GM23338 (cell line): ENCODE measurements around the gene KAZN. TPM values are rescaled to one million over a fixed set of nuclear protein-coding genes. Genes with fewer than 3 reads are reported as not detected.

Experiments
- ATAC-seq: fragments of 200-7000 bp; cut with Tn5 transposase; 3 replicates; pipeline ENCODE4 v1.9.1; 2020
- DNase-seq: peaks from one replicate; pipeline ENCODE4 v3.0.0-alpha.2; 2015; ENCODE audit warnings: low spot score
- H2AFZ ChIP-seq: fragments of 200-600 bp; sonication (generic); 2 replicates; pipeline ENCODE4 v1.8.0; 2016; ENCODE audit warnings: antibody characterized with exemption, mild to moderate bottlenecking, moderate library complexity
- H3F3A ChIP-seq: fragments of 200-600 bp; sonication (generic); replicated peaks from 2 replicates; pipeline ENCODE4 v1.8.0; 2017; ENCODE audit warnings: antibody characterized with exemption, mixed run types, low read depth
- H3K27ac ChIP-seq: fragments of 200-600 bp; sonication (generic); 2 replicates; pipeline ENCODE4 v1.6.1; 2016; ENCODE audit warnings: low read depth
- H3K27me3 ChIP-seq: fragments of 200-600 bp; sonication (generic); 2 replicates; pipeline ENCODE4 v1.8.0; 2016; ENCODE audit warnings: mild to moderate bottlenecking, mixed run types, moderate library complexity; ENCODE audit not compliant: insufficient read depth
- H3K36me3 ChIP-seq: fragments of 200-600 bp; sonication (generic); 2 replicates; pipeline ENCODE4 v1.8.0; 2016; ENCODE audit warnings: mild to moderate bottlenecking; ENCODE audit not compliant: insufficient read depth
- H3K4me1 ChIP-seq: fragments of 200-600 bp; sonication (generic); 2 replicates; pipeline ENCODE4 v1.8.0; 2016; ENCODE audit warnings: mild to moderate bottlenecking, moderate library complexity; ENCODE audit not compliant: insufficient read depth
- H3K4me2 ChIP-seq: fragments of 200-600 bp; sonication (generic); 2 replicates; pipeline ENCODE4 v1.7.1; 2017; ENCODE audit warnings: mixed run types
- H3K4me3 ChIP-seq: fragments of 200-600 bp; sonication (generic); 2 replicates; pipeline ENCODE4 v1.6.1; 2016; ENCODE audit warnings: mixed run types
- H3K79me2 ChIP-seq: fragments of 200-600 bp; sonication (generic); replicated peaks from 2 replicates; pipeline ENCODE4 v1.8.0; 2017; ENCODE audit warnings: mild to moderate bottlenecking; ENCODE audit not compliant: insufficient read depth
- H3K9me2 ChIP-seq: fragments of 200-600 bp; sonication (generic); 2 replicates; pipeline ENCODE4 v1.8.0; 2017; ENCODE audit not compliant: insufficient read depth
- H4K20me1 ChIP-seq: fragments of 200-600 bp; sonication (generic); replicated peaks from 2 replicates; pipeline ENCODE4 v1.8.0; 2017; ENCODE audit warnings: mild to moderate bottlenecking; ENCODE audit not compliant: insufficient read depth
- H3K27ac Mint-ChIP-seq: 2 replicates; pipeline ENCODE4 v1.8.0; 2020; ENCODE audit warnings: inconsistent platforms, mild to moderate bottlenecking, moderate library complexity, mixed read lengths
- H3K27me3 Mint-ChIP-seq: 3 replicates; pipeline ENCODE4 v1.8.0; 2022; ENCODE audit warnings: low read depth, mild to moderate bottlenecking, moderate library complexity, mixed read lengths, inconsistent platforms; ENCODE audit not compliant: insufficient read depth, poor library complexity
- H3K36me3 Mint-ChIP-seq: 3 replicates; pipeline ENCODE4 v1.8.0; 2021; ENCODE audit warnings: low read depth, mild to moderate bottlenecking, inconsistent platforms, moderate library complexity, mixed read lengths
- H3K4me1 Mint-ChIP-seq: 3 replicates; pipeline ENCODE4 v1.8.0; 2020; ENCODE audit warnings: mild to moderate bottlenecking, inconsistent platforms, mixed read lengths
- H3K4me3 Mint-ChIP-seq: 3 replicates; pipeline ENCODE4 v1.8.0; 2021; ENCODE audit warnings: moderate library complexity, mild to moderate bottlenecking, inconsistent platforms, mixed read lengths
- H3K9me3 Mint-ChIP-seq: 3 replicates; pipeline ENCODE4 v1.8.0; 2020; ENCODE audit warnings: moderate library complexity, mild to moderate bottlenecking, inconsistent platforms, mixed read lengths
- CREB1 ChIP-seq: fragments of 250-450 bp; sonication (Bioruptor Pico); IDR thresholded peaks from 2 replicates; pipeline ENCODE4 v1.5.0; 2020; ENCODE audit warnings: low read depth, mild to moderate bottlenecking, moderate library complexity
- CTCF ChIP-seq, 2 experiments: fragments of 200-600 bp in 1 of 2; sonication (generic) in 1 of 2; conservative IDR thresholded peaks; 2 replicates each; pipeline versions ENCODE4 v1.5.1 to v1.6.1; 2016 to 2017; ENCODE audit warnings: antibody characterized with exemption in 2 of 2, low read depth in 2 of 2, mild to moderate bottlenecking in 2 of 2, moderate library complexity in 1 of 2
- ETS1 ChIP-seq: IDR thresholded peaks from 2 replicates; pipeline ENCODE4 v1.6.1; 2016; ENCODE audit warnings: antibody characterized with exemption
- EZH2 ChIP-seq: fragments of 200-600 bp; sonication (generic); IDR thresholded peaks from one replicate; pipeline ENCODE4 v1.8.0; 2017; ENCODE audit warnings: antibody characterized with exemption, mild to moderate bottlenecking, low read depth; ENCODE audit not compliant: unreplicated experiment
- EZH2phosphoT487 ChIP-seq: fragments of 200-600 bp; sonication (generic); IDR thresholded peaks from one replicate; pipeline ENCODE4 v1.8.1; 2018; ENCODE audit warnings: antibody characterized with exemption; ENCODE audit not compliant: unreplicated experiment
- JUNB ChIP-seq: IDR thresholded peaks from one replicate; pipeline ENCODE4 v1.6.1; 2016; ENCODE audit warnings: antibody characterized with exemption; ENCODE audit not compliant: unreplicated experiment
- NANOG ChIP-seq: IDR thresholded peaks from 2 replicates; pipeline ENCODE4 v1.6.1; 2016; ENCODE audit warnings: antibody characterized with exemption, borderline replicate concordance
- POLR2AphosphoS5 ChIP-seq: IDR thresholded peaks from 2 replicates; pipeline ENCODE4 v1.6.1; 2016; ENCODE audit warnings: antibody characterized with exemption, low read depth
- REST ChIP-seq: IDR thresholded peaks from one replicate; pipeline ENCODE4 v1.6.1; 2018; ENCODE audit warnings: antibody characterized with exemption; ENCODE audit not compliant: unreplicated experiment
- STAT1 ChIP-seq: IDR thresholded peaks from one replicate; pipeline ENCODE4 v1.6.1; 2016; ENCODE audit warnings: antibody characterized with exemption; ENCODE audit not compliant: unreplicated experiment
- ZNF114 ChIP-seq: fragments of 250-450 bp; sonication (Bioruptor Pico); IDR thresholded peaks from 2 replicates; pipeline ENCODE4 v1.5.0; 2020; ENCODE audit warnings: mild to moderate bottlenecking, moderate library complexity
- ZNF331 ChIP-seq: fragments of 250-450 bp; sonication (Bioruptor Pico); IDR thresholded peaks from 2 replicates; pipeline ENCODE4 v1.5.0; 2020; ENCODE audit warnings: low read depth, mild to moderate bottlenecking, moderate library complexity
- ZNF462 ChIP-seq: fragments of 250-450 bp; sonication (Bioruptor Pico); IDR thresholded peaks from 2 replicates; pipeline ENCODE4 v1.5.0; 2020; ENCODE audit warnings: mild to moderate bottlenecking, moderate library complexity
- polyA plus RNA-seq: library from polyadenylated mRNA; unstranded; fragments of >200 nt; fragmentation: Nextera tagmentation; extraction: Ambion mirVana; gene quantifications from 2 replicates; pipeline ENCODE4 v1.2.1, GENCODE V29; 2016
- total RNA-seq: library from RNA; depleted of rRNA; stranded (reverse); fragments of >200 nt; shearing (Covaris generic); gene quantifications from 2 replicates; pipeline ENCODE4 v1.2.3, GENCODE V29; 2014

The KAZN gene
- total and polyA plus RNA-seq, 2 experiments from 2014 or later: 9.9 to 15.0 TPM

GRCh38 chr1:15120251-15120945 lies 521.9 kb downstream of the KAZN start (continued):
- TF ChIP-seq ZNF462 (CRISPR knock-in tag): no peak
- no peak for TF ChIP-seq ZNF331
- no peak for TF ChIP-seq NANOG
- no peak for TF ChIP-seq ZNF114 (CRISPR knock-in tag)
- TF ChIP-seq CREB1: no peak

- Histone ChIP-seq H3K4me3 (no peak overlapping the region), H2AFZ (no peak overlapping the region), H3F3A (no peaks in the 10 kb centered on the region), H3K27me3 (no peaks in the 10 kb centered on the region), H3K4me1 (no peaks in the 10 kb centered on the region), H3K79me2 (no peaks in the 10 kb centered on the region), H3K9me2 (0 out of 2 replicates have a peak, but pooled peaks cover 3% of the 10 kb centered on the region), H4K20me1 (no peaks in the 10 kb centered on the region), H3K36me3 (no peaks in the 10 kb centered on the region), H3K27ac (no peak overlapping the region), H3K4me2 (no peak overlapping the region)
- Mint-ChIP-seq H3K36me3 (no peaks in the 10 kb centered on the region), H3K9me3 (no peaks in the 10 kb centered on the region), H3K4me3 (no peak overlapping the region), H3K27me3 (peaks cover 4% of the 10 kb centered on the region), H3K27ac (no peak overlapping the region), H3K4me1 (no peaks in the 10 kb centered on the region; the same call in 2 of the 3 replicates)
- DNase-seq: no peak
- peak; percentile 61 for ATAC-seq
- TF ChIP-seq EZH2phosphoT487 (no peak), EZH2 (no peak), NANOG (no peak), STAT1 (no peak), ZNF114 (CRISPR knock-in tag) (no peak), ZNF331 (no peak), POLR2AphosphoS5 (no peak), REST (no peak), ETS1 (no peak), JUNB (no peak), CTCF (conservative IDR thresholded peaks at IDR 0.05; ENCODE audit: low read depth in 2 of 2) (no peak)
Observed at GRCh38 chr1:15122331-15122730, 523.8 kb downstream of the KAZN start.
